ENCODE results near the gene C9orf152.
"Not testable (repeated sequence)": the region's sequence is repeated elsewhere in the genome, so short reads cannot be mapped to it uniquely, and the experiment has no call there.

The C9orf152 gene, protein sequence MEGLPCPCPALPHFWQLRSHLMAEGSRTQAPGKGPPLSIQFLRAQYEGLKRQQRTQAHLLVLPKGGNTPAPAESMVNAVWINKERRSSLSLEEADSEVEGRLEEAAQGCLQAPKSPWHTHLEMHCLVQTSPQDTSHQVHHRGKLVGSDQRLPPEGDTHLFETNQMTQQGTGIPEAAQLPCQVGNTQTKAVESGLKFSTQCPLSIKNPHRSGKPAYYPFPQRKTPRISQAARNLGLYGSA

GRCh38 chr9:110208031-110208430 is at the start of gene C9orf152:
Gene C9orf152 (minus strand): TSS chr9:110208159. CDS start chr9:110207579, 580 bp downstream.
- no peak for DNase-seq (ENCODE audit: low read depth, low spot score)

DNA sequence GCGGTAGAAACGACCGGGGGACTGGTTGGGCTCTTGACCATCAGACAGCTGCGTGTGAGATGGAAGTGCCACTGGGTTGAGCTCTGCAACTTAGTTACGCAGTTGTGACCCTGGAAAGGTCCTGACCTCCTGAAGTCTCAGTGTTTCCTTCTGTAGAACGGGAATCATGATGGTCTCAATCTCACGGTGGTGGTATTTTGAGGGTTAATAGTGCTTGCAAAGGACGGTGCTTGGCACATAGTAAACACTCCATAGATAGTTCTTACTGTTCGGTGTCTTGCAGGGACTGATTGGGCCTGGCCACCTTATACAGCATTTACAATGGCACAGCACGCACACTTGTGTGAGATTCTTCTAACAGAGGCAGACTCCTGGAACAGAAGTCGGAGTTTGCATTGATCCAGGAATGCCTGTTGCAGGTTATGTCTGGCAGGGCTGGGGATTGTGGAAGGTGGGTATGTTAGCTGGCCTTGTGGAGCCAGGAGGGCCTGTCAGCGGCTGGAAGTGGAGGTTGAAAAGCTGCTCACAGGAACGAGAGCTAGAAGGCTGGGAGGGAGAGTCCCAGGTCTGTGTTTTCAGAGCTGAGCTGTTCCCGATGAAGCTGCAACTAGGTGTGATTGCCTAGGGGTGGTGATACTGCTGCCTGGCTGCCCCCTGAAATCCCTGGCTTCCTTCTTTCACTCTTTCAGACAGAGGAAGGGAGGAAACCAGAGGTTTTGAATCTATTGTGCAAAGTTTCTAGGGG is 49.3 kb upstream of the C9orf152 start:
- peak overlapping the region; percentile 90 for H3K27ac ChIP-seq
- DNase-seq (ENCODE audit: low read depth, low spot score), result no peak

More at GRCh38 chr9:110208031-110208430, at the start of gene C9orf152:
- no peak within 1 kb of the TSS for H3K27ac ChIP-seq

DNA sequence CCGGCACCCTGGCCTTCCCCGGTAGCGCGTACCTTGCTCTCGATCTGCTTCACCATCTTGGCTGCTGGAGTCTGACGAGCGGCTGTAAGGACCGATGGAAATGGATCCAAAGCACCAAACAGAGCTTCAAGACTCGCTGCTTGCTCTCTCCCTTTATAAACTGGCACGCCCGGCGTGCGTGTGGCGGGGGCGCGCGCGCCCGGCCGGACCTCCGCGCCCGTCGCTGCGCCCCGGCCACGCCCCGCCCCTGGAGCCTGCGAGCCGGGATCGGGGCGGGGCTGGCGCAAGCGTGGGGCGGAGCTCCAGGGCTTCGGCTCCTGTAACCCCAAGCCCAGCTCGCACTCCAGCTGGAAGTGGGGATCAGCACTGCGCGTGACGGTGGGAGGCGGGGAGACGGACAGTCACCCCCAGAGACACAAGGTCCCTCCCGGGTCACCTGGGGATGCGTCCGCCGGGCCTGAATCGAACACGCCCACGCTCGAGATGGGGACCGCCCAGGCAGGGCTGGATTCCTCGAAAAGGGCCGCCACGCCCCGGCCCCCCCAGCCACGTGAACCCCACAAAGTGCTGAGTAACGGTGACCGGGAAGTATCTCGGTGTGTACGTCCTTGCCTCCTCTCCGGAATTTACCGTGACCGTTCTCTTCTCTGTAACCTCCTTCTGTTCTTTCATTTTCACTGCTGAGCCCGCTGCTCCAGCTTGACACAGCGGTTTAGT is 48.6 kb upstream of the C9orf152 start, which contains the start of gene TXN:
Gene TXN, minus strand, starts transcription at position 128 of the 717 bp plus-strand sequence. Its CDS starts 72 bp downstream, at position 56.
- DNase-seq (ENCODE audit: low read depth, low spot score), result peak; percentile 57
- H3K27ac ChIP-seq, result peak within 1 kb of the TSS; percentile 90

DNA sequence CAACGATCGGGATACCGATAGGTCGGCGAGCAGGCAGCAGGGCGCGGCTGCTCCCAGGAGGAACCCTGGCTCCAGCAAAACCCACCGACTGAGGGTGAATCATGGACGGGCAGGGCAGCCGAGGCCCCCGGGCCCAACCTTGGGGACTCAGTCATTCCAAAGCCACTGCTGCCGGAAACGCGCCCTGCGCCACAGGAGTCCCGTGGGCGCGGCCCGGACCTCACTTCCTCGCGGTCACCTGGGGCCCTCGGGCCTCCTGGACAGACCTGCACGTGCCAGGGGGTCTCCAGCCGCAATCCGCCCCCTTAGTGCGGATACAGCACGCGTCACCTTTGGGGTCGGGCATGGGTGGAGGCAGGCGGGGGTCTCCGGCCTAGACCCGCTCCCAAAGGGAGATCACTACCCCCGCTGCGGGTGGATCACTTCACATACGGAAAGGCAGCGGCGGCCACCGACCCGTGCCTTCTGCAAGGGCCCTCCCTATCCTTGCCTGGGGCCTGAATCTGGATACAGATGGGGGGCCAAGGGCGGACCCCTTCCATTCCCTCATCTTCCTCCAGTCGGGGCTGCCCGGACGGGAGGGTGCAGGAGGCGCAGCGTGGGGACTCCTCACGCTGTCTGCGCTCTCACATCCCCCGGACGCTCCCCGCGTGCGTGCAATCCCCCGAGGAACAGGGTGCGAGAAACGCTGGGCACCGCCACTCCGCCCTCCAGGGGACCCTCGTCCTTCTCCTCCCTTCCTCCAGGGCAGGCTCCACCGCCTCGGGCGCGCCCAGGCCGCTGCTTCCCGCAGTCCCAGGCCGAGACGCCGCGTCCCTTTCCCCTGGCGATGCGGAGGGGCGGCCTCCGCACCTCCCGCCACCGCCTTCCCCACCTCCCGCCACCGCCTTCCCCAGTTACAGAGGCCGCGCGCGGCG is 47.8 kb upstream of the C9orf152 start:
- no peak for DNase-seq (ENCODE audit: low read depth, low spot score)
- peak overlapping the region; percentile 90 for H3K27ac ChIP-seq

DNA sequence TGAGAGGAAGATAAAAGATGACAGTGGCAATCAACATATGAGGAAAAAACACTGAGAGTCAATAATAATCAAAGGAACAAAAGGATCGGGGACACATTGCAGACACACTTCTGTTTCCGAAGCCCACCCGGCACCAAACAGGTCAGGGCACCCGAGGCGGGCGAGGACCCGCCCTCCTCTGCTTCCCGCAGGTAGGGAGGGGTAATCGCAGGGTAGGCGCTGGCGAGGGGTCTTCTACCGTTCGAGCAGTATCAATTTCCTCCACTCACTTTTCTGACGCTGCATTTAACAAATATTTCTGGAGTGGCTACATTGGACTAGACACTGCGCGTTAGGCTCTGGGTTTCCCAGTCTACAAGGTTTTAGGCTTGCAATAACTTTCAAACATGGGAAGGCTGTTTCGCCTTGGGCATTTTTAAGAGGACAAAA is 47.1 kb upstream of the C9orf152 start:
- no peak for DNase-seq (ENCODE audit: low read depth, low spot score)
- peak overlapping the region; percentile 90 for H3K27ac ChIP-seq

GRCh38 chr9:110254500-110254899 is 46.5 kb upstream of the C9orf152 start:
- no peak for DNase-seq (ENCODE audit: low read depth, low spot score)
- H3K27ac ChIP-seq, result peak overlapping the region; percentile 90

DNA sequence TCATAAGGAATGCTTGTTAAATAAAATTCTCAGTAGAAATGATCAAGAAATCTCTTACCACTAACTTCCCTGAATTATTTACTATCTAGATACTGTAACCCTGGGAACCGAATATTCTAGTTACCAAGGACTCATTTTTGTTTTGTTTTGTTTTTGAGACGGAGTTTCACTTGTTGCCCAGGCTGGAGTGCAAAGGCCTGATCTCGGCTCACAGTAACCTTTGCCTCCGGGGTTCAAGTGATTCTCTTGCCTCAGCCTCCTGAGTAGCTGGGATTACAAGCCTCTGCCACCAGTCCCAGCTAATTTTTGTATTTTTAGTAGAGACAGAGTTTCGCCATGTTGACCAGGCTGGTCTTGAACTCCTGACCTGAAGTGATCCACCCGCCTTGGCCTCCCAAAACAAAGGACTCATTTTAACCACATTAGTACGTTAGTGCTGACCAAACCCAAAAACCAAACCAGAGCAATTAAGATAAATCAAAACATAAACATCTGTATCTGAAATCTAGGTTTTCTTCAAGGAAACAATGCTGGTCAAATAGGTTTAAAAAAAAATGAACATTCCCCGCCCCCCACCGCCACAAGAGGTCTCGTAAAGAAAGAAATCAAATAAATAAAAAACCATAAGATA is 44.7 kb upstream of the C9orf152 start:
- no peak for DNase-seq (ENCODE audit: low read depth, low spot score)
- no peak overlapping the region for H3K27ac ChIP-seq

GRCh38 chr9:110251770-110252169 is 43.8 kb upstream of the C9orf152 start:
- DNase-seq (ENCODE audit: low read depth, low spot score); H3K27ac ChIP-seq: not testable (repeated sequence)

DNA sequence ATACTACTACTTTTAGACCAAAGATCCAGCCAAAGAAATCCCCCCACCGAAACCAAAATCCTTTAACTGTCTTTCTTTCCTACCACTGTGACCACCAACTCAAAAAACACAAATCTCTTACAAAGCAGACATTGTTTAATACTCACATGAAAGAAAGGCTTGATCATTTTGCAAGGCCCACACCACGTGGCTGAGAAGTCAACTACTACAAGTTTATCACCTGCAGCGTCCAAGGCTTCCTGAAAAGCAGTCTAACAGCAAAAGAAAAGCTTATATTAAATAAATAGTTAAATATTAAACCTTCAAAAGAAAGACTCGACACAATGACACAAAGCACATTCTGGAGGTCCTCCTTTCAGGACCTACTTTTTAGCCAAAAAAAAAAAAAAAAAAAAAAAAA is 43.3 kb upstream of the C9orf152 start:
- H3K27ac ChIP-seq, result no peak overlapping the region
- no peak for DNase-seq (ENCODE audit: low read depth, low spot score)

DNA sequence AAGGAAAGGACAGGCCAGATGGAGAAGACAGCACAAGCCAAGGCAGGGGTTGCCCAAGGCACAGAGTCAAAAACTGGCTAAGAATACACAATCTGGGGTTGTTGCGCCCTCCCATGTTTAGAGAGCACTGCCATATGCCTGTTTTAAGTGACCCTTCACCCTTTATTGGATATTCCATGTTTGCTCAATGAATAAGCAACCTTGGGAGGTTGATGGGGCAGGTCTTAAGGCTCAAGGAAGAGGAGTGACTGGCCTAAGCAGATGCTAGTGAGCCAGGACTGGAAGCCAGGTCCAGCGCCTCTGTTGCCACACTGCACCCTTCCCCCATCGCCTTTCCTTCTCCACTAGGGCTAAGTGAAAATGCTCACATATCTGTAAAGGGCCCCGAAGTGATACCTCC is 41.6 kb upstream of the C9orf152 start:
- DNase-seq (ENCODE audit: low read depth, low spot score), result no peak
- H3K27ac ChIP-seq, result no peak overlapping the region

GRCh38 chr9:110248361-110248760 is 40.4 kb upstream of the C9orf152 start:
- no peak for DNase-seq (ENCODE audit: low read depth, low spot score)
- no peak overlapping the region for H3K27ac ChIP-seq

DNA sequence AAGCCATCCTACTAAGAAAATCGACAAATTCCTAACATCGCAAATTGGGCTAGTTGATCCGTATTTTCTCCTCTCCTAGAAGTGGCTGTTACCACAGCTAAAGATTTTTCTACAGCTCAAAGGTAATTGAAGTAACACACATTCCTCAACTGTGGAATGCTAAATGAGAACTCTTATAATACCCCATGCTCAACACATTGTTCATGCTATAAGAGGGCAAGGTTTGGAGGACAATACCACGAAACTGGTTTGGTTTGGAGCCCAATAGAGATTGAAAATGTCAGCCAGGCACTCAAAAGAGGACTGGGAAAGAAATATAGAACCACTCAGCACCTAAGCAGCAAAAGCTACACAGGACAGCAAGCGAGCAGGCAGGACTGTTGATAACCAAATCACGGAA is 38.3 kb upstream of the C9orf152 start:
- no peak overlapping the region for H3K27ac ChIP-seq
- no peak for DNase-seq (ENCODE audit: low read depth, low spot score)

DNA sequence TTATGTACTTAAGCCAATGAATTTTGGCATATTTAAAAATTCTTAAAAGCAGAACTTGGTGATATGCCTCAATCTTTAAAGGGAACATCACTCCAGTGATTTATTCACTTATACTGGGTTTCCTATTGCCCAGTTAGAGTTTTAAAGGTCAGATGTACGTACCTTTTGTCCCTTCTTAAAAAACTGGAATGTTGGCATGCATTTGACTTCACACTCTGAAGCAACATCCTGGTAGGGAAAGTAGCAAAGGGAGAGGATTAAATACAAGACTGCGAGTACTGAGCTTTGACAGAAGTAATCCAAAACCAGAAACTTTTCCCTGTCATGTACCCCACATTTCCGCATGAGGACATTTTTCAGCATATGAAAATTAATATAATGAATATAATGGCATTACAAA is 36.7 kb upstream of the C9orf152 start:
- DNase-seq (ENCODE audit: low read depth, low spot score), result no peak
- no peak overlapping the region for H3K27ac ChIP-seq

DNA sequence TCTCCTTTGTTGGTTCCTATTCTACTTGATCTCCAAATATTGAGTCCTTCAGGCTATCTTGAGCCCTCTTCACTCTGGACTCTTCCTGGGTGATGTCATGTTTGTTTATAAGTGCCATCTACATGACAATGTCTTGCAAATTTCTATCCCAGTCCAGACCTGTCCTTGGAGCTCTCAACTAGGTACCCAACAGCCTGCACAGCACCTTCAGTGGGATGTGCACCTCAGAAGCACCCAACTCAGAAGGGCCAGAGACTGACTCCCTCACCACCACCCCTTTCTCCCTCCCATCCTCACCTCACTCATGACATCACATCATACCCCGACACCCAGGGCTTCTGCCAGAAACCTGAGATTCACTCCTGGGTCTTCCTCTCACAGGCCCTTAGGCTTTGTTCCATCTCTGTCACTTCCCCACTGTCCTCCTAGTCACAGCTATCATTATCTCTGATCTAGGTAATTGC is 33.9 kb upstream of the C9orf152 start:
- peak overlapping the region; percentile 77 for H3K27ac ChIP-seq
- no peak for DNase-seq (ENCODE audit: low read depth, low spot score)

DNA sequence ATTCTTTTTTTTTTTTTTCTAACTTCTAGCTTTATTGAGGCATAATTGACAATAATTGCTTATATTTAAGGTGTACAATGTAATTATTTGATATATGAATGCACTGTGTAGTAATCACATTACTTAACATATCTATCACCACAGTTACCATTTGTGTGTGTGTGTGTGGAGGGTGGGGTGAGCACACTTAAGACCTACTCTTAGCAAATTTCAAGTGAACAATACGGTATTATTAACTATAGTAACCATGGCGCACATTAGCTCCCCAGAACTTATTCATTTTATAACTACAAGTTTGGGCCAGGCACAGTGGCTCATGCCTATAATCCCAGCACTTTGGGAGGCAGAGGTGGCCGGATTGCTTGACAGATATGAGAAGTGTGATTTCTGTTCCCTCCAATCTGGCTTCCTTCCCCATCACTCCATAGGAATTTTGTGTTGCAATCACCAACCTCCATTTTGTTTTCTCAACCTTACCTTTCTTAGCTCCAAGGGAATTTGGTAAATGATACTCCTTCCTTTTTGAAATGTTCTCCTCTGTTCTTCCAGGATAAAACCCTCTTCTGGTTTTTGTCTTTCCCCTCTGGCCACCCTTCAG is 33.4 kb upstream of the C9orf152 start:
- peak overlapping the region; percentile 77 for H3K27ac ChIP-seq
- DNase-seq (ENCODE audit: low read depth, low spot score), result no peak

DNA sequence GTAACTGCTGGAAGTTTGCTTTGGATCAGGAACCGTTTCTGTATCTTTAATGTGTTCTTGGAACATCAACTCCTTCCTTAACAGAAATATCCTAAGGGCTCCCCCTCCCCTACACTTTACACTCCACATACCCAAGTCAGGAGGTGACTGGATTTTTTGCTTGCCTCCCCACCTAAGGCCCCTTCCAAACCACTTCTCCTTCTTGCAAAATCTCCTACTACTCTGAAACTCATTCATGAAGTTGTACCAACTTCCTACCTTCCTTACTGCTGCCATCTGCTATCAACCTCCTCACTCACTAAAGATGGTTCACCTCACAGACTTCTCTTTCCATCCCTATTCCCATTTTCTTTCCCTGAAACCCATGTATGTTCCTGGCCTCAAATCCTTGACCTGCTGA is 32.2 kb upstream of the C9orf152 start:
- no peak for DNase-seq (ENCODE audit: low read depth, low spot score)
- no peak overlapping the region for H3K27ac ChIP-seq

DNA sequence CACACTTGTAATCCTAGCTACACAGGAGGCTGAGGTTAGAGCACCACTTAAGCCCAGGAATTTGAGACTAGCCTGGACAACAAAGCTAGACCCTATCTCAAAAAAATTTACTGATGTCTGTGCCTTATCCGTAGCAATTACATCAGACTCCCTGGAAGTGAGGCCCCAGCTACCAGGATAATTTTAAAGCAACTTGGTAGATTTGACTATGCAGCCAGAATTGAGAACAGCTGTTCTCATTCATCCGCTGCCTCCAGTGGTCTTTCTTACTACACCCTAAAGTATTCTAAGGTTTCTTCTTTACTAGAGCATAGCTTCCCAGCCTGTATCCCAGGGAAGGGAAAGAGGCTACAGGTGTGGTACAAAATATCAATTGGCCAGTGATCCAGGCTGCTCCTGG is 20.4 kb upstream of the C9orf152 start:
- no peak for DNase-seq (ENCODE audit: low read depth, low spot score)
- H3K27ac ChIP-seq, result no peak overlapping the region

GRCh38 chr9:110224583-110224982 is 16.6 kb upstream of the C9orf152 start:
- no peak for DNase-seq (ENCODE audit: low read depth, low spot score)
- no peak overlapping the region for H3K27ac ChIP-seq

DNA sequence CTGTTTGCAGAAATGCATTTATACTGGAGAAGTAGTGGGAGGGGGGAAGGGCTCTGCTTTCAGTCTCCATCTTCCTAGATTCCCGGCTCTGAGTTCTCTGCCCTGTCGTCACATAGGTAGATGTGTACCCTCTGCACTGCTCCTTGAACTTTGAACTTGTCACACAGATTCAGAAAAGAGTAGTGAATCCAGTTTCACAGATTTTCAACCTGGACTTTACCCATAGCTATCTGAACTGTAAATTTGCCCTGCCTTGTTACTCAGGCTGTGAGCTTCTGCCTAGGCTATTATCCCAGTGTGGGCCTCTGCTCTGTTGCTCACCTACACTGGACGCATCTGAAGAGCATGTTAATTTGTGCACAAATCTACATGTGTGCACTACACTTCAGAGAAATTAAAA is 12.8 kb upstream of the C9orf152 start:
- no peak for DNase-seq (ENCODE audit: low read depth, low spot score)
- no peak overlapping the region for H3K27ac ChIP-seq

All from epithelial cell of prostate (primary cell).